CD4-positive, alpha-beta T cell (primary cell): ENCODE data around the gene KLC1. TPM values are rescaled to one million over a fixed set of nuclear protein-coding genes. Genes with fewer than 3 reads are reported as not detected.

ENCODE experiments used
- ATAC-seq: fragments of 200-7000 bp; cut with Tn5 transposase; one replicate; pipeline ENCODE4 v1.10.0; 2022; ENCODE audit warnings: mild to moderate bottlenecking; ENCODE audit not compliant: poor library complexity
- CTCF ChIA-PET: fragments of 350-600 bp; sonication (Branson Sonifier 250); formaldehyde crosslinking; loops from one replicate; lab custom pipeline; 2021; ENCODE audit warnings: antibody characterized with exemption, inconsistent platforms; lab: Charles Lee
- POLR2A ChIA-PET: fragments of 350-600 bp; sonication (Branson Sonifier 250); formaldehyde crosslinking; loops from one replicate; lab custom pipeline; 2021; ENCODE audit warnings: antibody characterized with exemption, inconsistent platforms; lab: Charles Lee
- DNase-seq, 14 experiments: peaks; one replicate each; pipeline ENCODE4 v3.0.0-alpha.2; 2013 to 2020; ENCODE audit warnings: mixed read lengths in 2 of 14
- H3K27ac ChIP-seq, 2 donors: one replicate each; pipeline versions ENCODE4 v1.5.1 to v1.7.0; 2013; ENCODE audit warnings: low read length in 2 of 2, low read depth in 1 of 2, mild to moderate bottlenecking in 1 of 2
- H3K27me3 ChIP-seq, 2 experiments: 1 replicate in 1 of 2; 2 replicates in 1 of 2; pipeline versions ENCODE4 v1.6.1 to v1.7.0; 2013; ENCODE audit warnings: low read length in 2 of 2, control low read depth in 1 of 2, mild to moderate bottlenecking in 1 of 2, moderate library complexity in 1 of 2; ENCODE audit not compliant: insufficient read depth in 2 of 2, control insufficient read depth in 1 of 2
- H3K36me3 ChIP-seq: one replicate; pipeline ENCODE4 v1.6.1; 2013; ENCODE audit warnings: low read length, control low read depth; ENCODE audit not compliant: insufficient read depth
- H3K4me1 ChIP-seq: one replicate; pipeline ENCODE4 v1.6.1; 2013; ENCODE audit warnings: low read length, control low read depth; ENCODE audit not compliant: insufficient read depth
- H3K4me3 ChIP-seq: one replicate; pipeline ENCODE4 v1.5.1; 2013; ENCODE audit warnings: mild to moderate bottlenecking, low read length, moderate library complexity
- H3K9me3 ChIP-seq, 2 experiments: 1 replicate in 1 of 2; 2 replicates in 1 of 2; pipeline versions ENCODE4 v1.6.1 to v1.7.0; 2013; ENCODE audit warnings: low read length in 2 of 2, mild to moderate bottlenecking in 2 of 2, control low read depth in 1 of 2, moderate library complexity in 1 of 2; ENCODE audit not compliant: control insufficient read depth in 1 of 2, insufficient read depth in 1 of 2
- H3K27ac Mint-ChIP-seq: one replicate; pipeline ENCODE4 v1.8.0; 2020; ENCODE audit warnings: mixed read lengths
- H3K27me3 Mint-ChIP-seq: one replicate; pipeline ENCODE4 v1.8.0; 2021; ENCODE audit warnings: mixed read lengths
- H3K36me3 Mint-ChIP-seq: one replicate; pipeline ENCODE4 v1.8.0; 2021; ENCODE audit warnings: low read depth, mixed read lengths
- H3K4me1 Mint-ChIP-seq: one replicate; pipeline ENCODE4 v1.8.0; 2021; ENCODE audit warnings: low read depth, mixed read lengths
- H3K4me3 Mint-ChIP-seq: one replicate; pipeline ENCODE4 v1.8.0; 2020; ENCODE audit warnings: mild to moderate bottlenecking, mixed read lengths
- H3K9me3 Mint-ChIP-seq: one replicate; pipeline ENCODE4 v1.8.0; 2020; ENCODE audit warnings: mixed read lengths
- CTCF ChIP-seq: fragments of 200-600 bp; IDR thresholded peaks from one replicate; pipeline ENCODE4 v1.8.0; 2022; ENCODE audit warnings: antibody characterized with exemption, mild to moderate bottlenecking
- intact Hi-C, 2 experiments: fragments of 100-400 bp; cut with DNase I in 1 of 2; cut with micrococcal nuclease in 1 of 2; formaldehyde crosslinking; loops; one replicate each; pipeline versions ENCODE4 v1.15.1 to v1.9.0; 2023 to 2025; cut with DNase I, micrococcal nuclease
- total RNA-seq, 174 experiments: library from RNA in 2 of 174; stranded (reverse) in 2 of 174; gene quantifications; one replicate each; pipeline ENCODE4 v1.2.3 and lab custom pipeline; 2021 to 2026

KLC1 gene
- total RNA-seq, 2 experiments from 2014 or later, result 111 to 119 TPM

GRCh38 chr14:103737432-103738045, 108.5 kb downstream of the KLC1 start:
- TF ChIP-seq CTCF, result no peak
- Histone ChIP-seq H3K4me1 (no peaks in the 10 kb centered on the region), H3K27ac (no peak overlapping the region), H3K4me3 (no peak overlapping the region), H3K9me3 (no peaks in the 10 kb centered on the region), H3K27me3 (no peaks in the 10 kb centered on the region), H3K36me3 (peaks cover 40% of the 10 kb centered on the region)
- no peaks in the 10 kb centered on the region for H3K9me3 Mint-ChIP-seq
- no peak for DNase-seq
- peaks cover 52% of the 10 kb centered on the region for H3K36me3 Mint-ChIP-seq
- CTCF ChIA-PET, result no interaction called here
- H3K27me3 Mint-ChIP-seq, result no peaks in the 10 kb centered on the region
- H3K4me1 Mint-ChIP-seq, result no peaks in the 10 kb centered on the region
- no peak for ATAC-seq
- intact Hi-C loops, result no loop called here
- no peak overlapping the region for H3K27ac Mint-ChIP-seq
- POLR2A ChIA-PET, result no interaction called here
- no peak overlapping the region for H3K4me3 Mint-ChIP-seq

- intact Hi-C loops, result no loop called here
- ChIA-PET POLR2A (no interaction called here), CTCF (no interaction called here)
- H3K36me3 Mint-ChIP-seq, result peaks cover 51% of the 10 kb centered on the region
- TF ChIP-seq CTCF, result no peak
- H3K27me3 Mint-ChIP-seq, result no peaks in the 10 kb centered on the region
- H3K9me3 Mint-ChIP-seq, result no peaks in the 10 kb centered on the region
- peaks cover 38% of the 10 kb centered on the region for H3K36me3 ChIP-seq
- DNase-seq (no peak), ATAC-seq (no peak)
- H3K27ac ChIP-seq, result no peak overlapping the region
- H3K4me3 ChIP-seq, result no peak overlapping the region
- H3K4me1 ChIP-seq, result no peaks in the 10 kb centered on the region
- H3K4me3 Mint-ChIP-seq, result no peak overlapping the region
- H3K27ac Mint-ChIP-seq, result no peak overlapping the region
- no peaks in the 10 kb centered on the region for H3K27me3 ChIP-seq
- H3K9me3 ChIP-seq, result no peaks in the 10 kb centered on the region
- H3K4me1 Mint-ChIP-seq, result no peaks in the 10 kb centered on the region
These were observed 109.2 kb downstream of the KLC1 start for GRCh38 chr14:103738166-103738565.

GRCh38 chr14:103738701-103739451, 109.9 kb downstream of the KLC1 start:
- Histone ChIP-seq H3K27ac (no peak overlapping the region), H3K4me1 (no peaks in the 10 kb centered on the region), H3K9me3 (no peaks in the 10 kb centered on the region), H3K4me3 (no peak overlapping the region), H3K27me3 (no peaks in the 10 kb centered on the region), H3K36me3 (peaks cover 39% of the 10 kb centered on the region)
- ChIA-PET POLR2A (no interaction called here), CTCF (no interaction called here)
- no peak for ATAC-seq
- TF ChIP-seq CTCF, result no peak
- Mint-ChIP-seq H3K4me3 (no peak overlapping the region), H3K27ac (no peak overlapping the region), H3K36me3 (peaks cover 49% of the 10 kb centered on the region), H3K9me3 (no peaks in the 10 kb centered on the region), H3K4me1 (no peaks in the 10 kb centered on the region), H3K27me3 (no peaks in the 10 kb centered on the region)
- intact Hi-C loops, result no loop called here
- no peak for DNase-seq
